HEK293T (cell line): Measurements from ENCODE around the gene PLA1A.

ENCODE experiments used
- ARNT ChIP-seq: fragments of 450-650 bp; IDR thresholded peaks from 2 replicates; pipeline ENCODE4 v1.6.1; 2017; ENCODE audit warnings: mild to moderate bottlenecking
- BHLHE40 ChIP-seq: fragments of 450-650 bp; IDR thresholded peaks from 2 replicates; pipeline ENCODE4 v1.6.1; 2016; ENCODE audit warnings: mild to moderate bottlenecking, moderate library complexity, borderline replicate concordance
- ELF4 ChIP-seq: fragments of 450-650 bp; IDR thresholded peaks from 2 replicates; pipeline ENCODE4 v1.6.1; 2017; ENCODE audit warnings: antibody characterized with exemption
- FOXA1 ChIP-seq: fragments of 450-650 bp; IDR thresholded peaks from 2 replicates; pipeline ENCODE4 v1.6.1; 2016; ENCODE audit warnings: mild to moderate bottlenecking
- FOXK2 ChIP-seq: fragments of 450-650 bp; IDR thresholded peaks from 2 replicates; pipeline ENCODE4 v1.6.1; 2016; ENCODE audit warnings: mild to moderate bottlenecking
- HDGF ChIP-seq: fragments of 450-650 bp; IDR thresholded peaks from 2 replicates; pipeline ENCODE4 v1.6.1; 2017; ENCODE audit warnings: antibody characterized with exemption, borderline replicate concordance
- L3MBTL2 ChIP-seq: fragments of 450-650 bp; conservative IDR thresholded peaks from 2 replicates; pipeline ENCODE4 v1.6.1; 2016; ENCODE audit warnings: mild to moderate bottlenecking
- LEF1 ChIP-seq: fragments of 450-650 bp; IDR thresholded peaks from 2 replicates; pipeline ENCODE4 v1.6.1; 2017; ENCODE audit warnings: mild to moderate bottlenecking, borderline replicate concordance
- NFRKB ChIP-seq: fragments of 450-650 bp; IDR thresholded peaks from 2 replicates; pipeline ENCODE4 v1.6.1; 2016; ENCODE audit warnings: mild to moderate bottlenecking, moderate library complexity
- PKNOX1 ChIP-seq: fragments of 450-650 bp; IDR thresholded peaks from 2 replicates; pipeline ENCODE4 v1.6.1; 2016
- SP1 ChIP-seq: fragments of 450-650 bp; IDR thresholded peaks from 2 replicates; pipeline ENCODE4 v1.6.1; 2017
- SUZ12 ChIP-seq: fragments of 450-650 bp; IDR thresholded peaks from 2 replicates; pipeline ENCODE4 v1.6.1; 2016; ENCODE audit warnings: mild to moderate bottlenecking
- TARDBP ChIP-seq: fragments of 450-650 bp; IDR thresholded peaks from 2 replicates; pipeline ENCODE4 v1.6.1; 2016
- ZNF384 ChIP-seq: fragments of 450-650 bp; IDR thresholded peaks from 2 replicates; pipeline ENCODE4 v1.6.1; 2016

- no peak for TF ChIP-seq SUZ12
- no peak for TF ChIP-seq TARDBP
- no peak for TF ChIP-seq L3MBTL2
- no peak for TF ChIP-seq PKNOX1
- no peak for TF ChIP-seq FOXK2
- no peak for TF ChIP-seq LEF1
- no peak for TF ChIP-seq NFRKB
- no peak for TF ChIP-seq SP1
- no peak for TF ChIP-seq HDGF
- no peak for TF ChIP-seq ELF4
- TF ChIP-seq ZNF384: no peak
- TF ChIP-seq FOXA1: no peak
- TF ChIP-seq BHLHE40: no peak
- TF ChIP-seq ARNT: no peak
Measured at GRCh38 chr3:119649761-119650160, 52.1 kb downstream of the PLA1A start.
